ENCODE data around the gene CFAP161. TPM values are rescaled to one million over a fixed set of nuclear protein-coding genes. Genes with fewer than 3 reads are reported as not detected.

Gene CFAP161
- total RNA-seq = under 1 TPM in 1 of 3 donors, not detected in 2; 0.54 TPM
- long read RNA-seq, donor 1 = 0 reads
- long read RNA-seq, donor 2 = 0 reads

GRCh38 chr15:81133782-81134461 is at the start of gene CFAP161:
TSS of gene CFAP161 (plus strand) at chr15:81134270. CDS start at chr15:81134330, 60 bp downstream.
- TF ChIP-seq, protein P1, sequence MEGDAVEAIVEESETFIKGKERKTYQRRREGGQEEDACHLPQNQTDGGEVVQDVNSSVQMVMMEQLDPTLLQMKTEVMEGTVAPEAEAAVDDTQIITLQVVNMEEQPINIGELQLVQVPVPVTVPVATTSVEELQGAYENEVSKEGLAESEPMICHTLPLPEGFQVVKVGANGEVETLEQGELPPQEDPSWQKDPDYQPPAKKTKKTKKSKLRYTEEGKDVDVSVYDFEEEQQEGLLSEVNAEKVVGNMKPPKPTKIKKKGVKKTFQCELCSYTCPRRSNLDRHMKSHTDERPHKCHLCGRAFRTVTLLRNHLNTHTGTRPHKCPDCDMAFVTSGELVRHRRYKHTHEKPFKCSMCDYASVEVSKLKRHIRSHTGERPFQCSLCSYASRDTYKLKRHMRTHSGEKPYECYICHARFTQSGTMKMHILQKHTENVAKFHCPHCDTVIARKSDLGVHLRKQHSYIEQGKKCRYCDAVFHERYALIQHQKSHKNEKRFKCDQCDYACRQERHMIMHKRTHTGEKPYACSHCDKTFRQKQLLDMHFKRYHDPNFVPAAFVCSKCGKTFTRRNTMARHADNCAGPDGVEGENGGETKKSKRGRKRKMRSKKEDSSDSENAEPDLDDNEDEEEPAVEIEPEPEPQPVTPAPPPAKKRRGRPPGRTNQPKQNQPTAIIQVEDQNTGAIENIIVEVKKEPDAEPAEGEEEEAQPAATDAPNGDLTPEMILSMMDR (IDR thresholded peaks at IDR 0.05) = no peak
- ATAC-seq (peak; percentile 57), DNase-seq (peak; percentile 56 to 69 (median 61))
- Histone ChIP-seq H3K4me1 (ENCODE audit: low read depth) (no peaks in the 10 kb centered on the region), H3K36me3 (ENCODE audit: low read depth) (no peaks in the 10 kb centered on the region), H3K9me3 (no peaks in the 10 kb centered on the region), H3K4me3 (no peak within 1 kb of the TSS)
- intact Hi-C loops (cut with DNase I, micrococcal nuclease) = no loop called here

- Histone ChIP-seq H3K9me3 (no peaks in the 10 kb centered on the region), H3K36me3 (ENCODE audit: low read depth) (no peaks in the 10 kb centered on the region), H3K4me1 (ENCODE audit: low read depth) (no peaks in the 10 kb centered on the region), H3K4me3 (no peak overlapping the region)
- no peak for ATAC-seq
- intact Hi-C loops (cut with DNase I, micrococcal nuclease) = no loop called here
- TF ChIP-seq, protein P1 (IDR thresholded peaks at IDR 0.05) = no peak
- no peak for DNase-seq
Observed at GRCh38 chr15:81084716-81085115, 49.4 kb upstream of the CFAP161 start.

DNA sequence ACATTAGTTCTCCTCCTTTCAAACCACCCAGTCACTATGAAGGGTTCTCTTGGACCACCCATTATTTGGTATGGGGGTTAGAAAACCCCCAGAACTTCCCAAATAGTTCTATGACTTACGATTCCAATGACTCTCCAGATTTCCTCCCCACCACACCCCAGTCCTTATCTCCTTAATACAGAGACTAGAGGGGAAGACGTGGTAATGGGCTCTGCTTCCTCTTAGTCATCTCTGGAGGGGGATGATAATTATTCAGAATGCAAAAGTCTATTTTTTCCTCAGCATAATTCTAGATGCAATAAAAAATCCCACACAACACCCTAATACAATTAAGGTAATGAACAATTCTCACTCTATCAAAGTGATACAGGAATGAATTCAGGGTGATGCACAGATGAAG is 48.9 kb upstream of the CFAP161 start:
- no peak for DNase-seq
- H3K9me3 ChIP-seq = no peaks in the 10 kb centered on the region
- ATAC-seq = no peak
- TF ChIP-seq, protein P1 (IDR thresholded peaks at IDR 0.05) = no peak
- no peaks in the 10 kb centered on the region for H3K4me1 ChIP-seq (ENCODE audit: low read depth)
- no peak overlapping the region for H3K4me3 ChIP-seq
- intact Hi-C loops (cut with DNase I, micrococcal nuclease) = no loop called here
- H3K36me3 ChIP-seq (ENCODE audit: low read depth) = no peaks in the 10 kb centered on the region

- H3K4me1 ChIP-seq (ENCODE audit: low read depth) = no peaks in the 10 kb centered on the region
- no peaks in the 10 kb centered on the region for H3K9me3 ChIP-seq
- H3K36me3 ChIP-seq (ENCODE audit: low read depth) = no peaks in the 10 kb centered on the region
- TF ChIP-seq, protein P1 (IDR thresholded peaks at IDR 0.05) = no peak
- intact Hi-C loops (cut with DNase I, micrococcal nuclease) = no loop called here
- DNase-seq (no peak), ATAC-seq (no peak)
- H3K4me3 ChIP-seq = no peak overlapping the region
Observed at GRCh38 chr15:81085898-81086297, 48.2 kb upstream of the CFAP161 start.

GRCh38 chr15:81087066-81087465 is 47.0 kb upstream of the CFAP161 start:
- no peaks in the 10 kb centered on the region for H3K36me3 ChIP-seq (ENCODE audit: low read depth)
- intact Hi-C loops (cut with DNase I, micrococcal nuclease) = no loop called here
- TF ChIP-seq, protein P1 (IDR thresholded peaks at IDR 0.05) = no peak
- no peaks in the 10 kb centered on the region for H3K4me1 ChIP-seq (ENCODE audit: low read depth)
- DNase-seq (no peak), ATAC-seq (no peak)
- no peak overlapping the region for H3K4me3 ChIP-seq
- no peaks in the 10 kb centered on the region for H3K9me3 ChIP-seq
